DOHH2 (cell line): ENCODE data around the gene DDX54.

ENCODE experiments used
- CTCF ChIP-seq: fragments of 200-600 bp; sonication (generic); IDR thresholded peaks from one replicate; pipeline ENCODE4 v1.5.1; 2014; ENCODE audit warnings: antibody characterized with exemption, mild to moderate bottlenecking, low read depth, low read length; ENCODE audit not compliant: poor library complexity, severe bottlenecking
- EZH2phosphoT487 ChIP-seq: fragments of 200-600 bp; sonication (generic); IDR thresholded peaks from 2 replicates; pipeline ENCODE4 v1.6.1; 2017; ENCODE audit warnings: borderline replicate concordance, mild to moderate bottlenecking, antibody characterized with exemption, low read length, moderate library complexity, mixed read lengths

- TF ChIP-seq CTCF (no peak), EZH2phosphoT487 (no peak)
Measured at GRCh38 chr12:113165521-113166450, 19.5 kb downstream of the DDX54 start.
